ENCODE data around the gene EHMT1.
A peak's percentile ranks its signal among the peaks of the same experiment; 100 is the strongest.
"Not testable (repeated sequence)": the region's sequence is repeated elsewhere in the genome, so short reads cannot be mapped to it uniquely, and the experiment has no call there.

The EHMT1 gene

DNA sequence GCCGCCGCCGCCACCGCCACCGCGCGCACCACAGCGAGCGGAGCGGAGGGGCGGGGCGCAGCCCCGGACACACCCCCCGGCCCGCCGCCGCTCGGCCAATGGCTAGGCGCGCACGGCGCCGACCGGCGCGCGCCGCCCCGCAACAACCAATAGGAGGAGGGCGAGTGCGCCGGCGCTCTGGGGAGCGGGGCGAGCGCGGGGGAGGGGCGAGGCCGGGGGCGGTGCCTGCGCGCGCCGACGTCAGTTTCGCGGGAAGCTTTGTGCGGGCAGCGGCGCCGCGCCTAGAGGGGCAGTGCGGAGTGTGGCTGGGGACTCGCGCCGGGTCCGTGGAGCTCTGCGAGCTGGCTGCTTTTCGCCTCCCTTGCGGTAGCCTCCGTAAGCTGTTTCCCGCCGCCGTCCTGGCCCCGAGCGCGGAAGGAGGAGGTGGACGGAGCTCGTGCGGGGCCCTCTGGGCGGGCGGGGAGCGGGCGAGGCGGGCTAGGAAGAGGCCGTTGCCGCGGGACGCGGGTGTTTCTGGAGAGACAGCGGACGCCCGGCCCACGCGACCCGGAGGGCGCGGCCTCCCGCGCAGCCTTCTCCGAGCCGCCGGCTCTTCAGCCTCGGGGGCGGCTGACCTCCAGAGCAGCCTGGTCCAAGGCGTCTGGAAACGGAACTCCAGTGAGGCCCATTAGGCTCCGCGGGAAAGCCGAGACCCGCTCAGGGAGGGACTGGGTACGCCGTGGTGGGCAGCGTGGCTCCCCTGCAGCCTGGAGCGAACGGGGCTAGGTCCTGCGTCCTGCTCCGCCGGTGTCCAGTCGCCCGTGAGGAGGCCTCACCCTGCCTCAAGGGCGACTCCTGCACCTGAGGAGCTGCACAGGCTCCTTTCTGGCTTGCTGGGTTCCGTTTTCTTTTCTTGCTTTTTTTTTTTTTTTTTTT, 28.1 kb upstream of the EHMT1 start, which contains the start of gene ZMYND19:
TSS of gene ZMYND19 (minus strand) at position 44 of the 915 bp plus-strand sequence. CDS start 249 bp downstream, outside the sequence.
- DNase-seq = peak; percentile 90

DNA sequence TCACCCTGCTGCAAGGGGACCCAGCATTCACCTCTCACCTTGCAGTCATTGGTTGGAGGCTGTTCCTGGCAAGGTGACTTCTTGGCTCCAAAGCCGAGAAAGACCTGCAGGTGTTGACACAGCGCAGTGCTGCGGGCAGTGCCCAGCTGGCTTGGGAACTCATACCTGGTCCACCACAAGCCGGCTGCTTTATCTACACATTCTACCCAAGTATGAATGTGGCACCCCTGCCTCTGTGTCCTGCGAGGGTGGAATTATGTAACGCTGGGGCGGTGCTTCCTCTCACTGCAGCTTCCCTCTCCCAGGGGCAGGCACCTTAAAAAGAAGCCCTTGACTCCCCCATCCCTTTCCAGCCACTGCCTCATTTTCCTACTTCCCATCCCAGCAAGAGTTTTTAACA, 26.0 kb upstream of the EHMT1 start:
- DNase-seq = no peak

DNA sequence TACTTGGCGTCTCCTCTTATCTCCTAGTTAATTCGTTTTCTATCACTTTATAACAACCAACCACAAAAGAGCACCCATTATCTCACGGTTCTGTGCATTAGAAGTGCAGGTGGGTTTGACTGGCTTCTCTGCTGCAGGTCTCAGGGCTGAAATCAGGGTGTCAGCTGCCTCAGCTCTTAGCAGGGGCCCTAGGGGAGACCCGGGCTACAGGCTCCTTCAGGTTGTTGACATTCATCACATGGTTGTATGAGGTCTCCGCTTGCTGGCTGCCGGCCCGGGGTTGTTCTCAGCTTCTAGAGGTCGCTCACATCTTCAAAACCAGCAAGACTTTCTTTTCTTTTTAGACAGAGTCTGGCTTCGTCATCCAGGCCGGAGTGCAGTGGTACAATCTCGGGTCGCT, 25.6 kb upstream of the EHMT1 start:
- DNase-seq = no peak

DNA sequence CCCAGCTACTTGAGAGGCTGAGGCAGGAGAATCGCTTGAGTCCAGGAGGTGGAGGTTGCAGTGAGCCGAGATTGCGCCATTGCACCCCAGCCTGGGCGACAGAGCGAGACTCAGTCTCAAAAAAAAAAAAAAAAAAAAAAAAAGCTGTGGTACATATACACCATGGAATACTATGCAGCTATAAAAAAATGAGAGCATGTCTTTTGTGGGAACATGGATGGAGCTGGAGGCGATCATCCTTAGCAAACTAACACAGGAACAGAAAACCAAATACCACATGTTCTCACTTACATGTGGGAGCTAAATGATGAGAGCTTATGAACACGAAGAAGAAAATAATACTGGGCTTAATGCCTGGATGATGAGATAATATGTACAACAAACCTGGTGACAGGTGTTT, 22.2 kb upstream of the EHMT1 start:
- not testable (repeated sequence) for DNase-seq

DNA sequence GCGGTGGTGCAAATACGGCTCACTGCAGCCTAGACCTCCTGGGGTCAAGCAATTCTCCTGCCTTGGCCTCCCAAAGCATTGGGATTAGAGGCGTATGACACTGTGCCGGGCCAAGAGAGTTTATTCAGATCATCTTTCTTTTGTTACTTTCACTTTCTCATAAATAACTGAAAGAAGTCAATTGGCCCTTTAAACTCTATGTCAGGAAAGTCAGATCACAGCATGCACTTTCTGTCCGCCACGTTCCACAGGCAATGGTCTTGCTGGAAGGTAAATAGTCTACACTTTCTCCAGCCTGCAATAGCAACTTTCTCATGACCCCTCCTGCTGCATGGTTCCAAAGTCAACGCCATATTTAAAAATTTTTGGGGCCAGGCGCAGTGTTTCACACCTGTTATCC, 19.9 kb upstream of the EHMT1 start:
- no peak for DNase-seq

DNA sequence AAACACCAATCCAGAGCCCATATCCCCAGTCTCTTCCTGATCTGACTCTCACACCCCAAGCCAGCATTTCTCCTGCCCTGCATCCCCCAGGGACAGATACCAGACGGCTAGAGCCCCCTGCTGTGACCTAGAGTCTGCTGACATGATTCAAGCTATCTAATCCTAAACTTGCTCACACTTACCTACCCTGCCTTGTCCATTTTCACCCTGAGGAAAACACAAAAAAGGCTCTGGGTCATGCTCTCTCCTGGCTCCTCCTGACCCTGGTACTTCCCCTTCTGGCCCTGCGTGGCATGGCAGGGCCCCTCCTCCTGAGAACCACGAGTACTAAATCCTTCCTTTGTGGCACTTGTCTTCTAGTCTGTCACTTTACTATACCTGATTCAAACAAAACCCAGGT, 16.1 kb upstream of the EHMT1 start:
- no peak for DNase-seq

DNA sequence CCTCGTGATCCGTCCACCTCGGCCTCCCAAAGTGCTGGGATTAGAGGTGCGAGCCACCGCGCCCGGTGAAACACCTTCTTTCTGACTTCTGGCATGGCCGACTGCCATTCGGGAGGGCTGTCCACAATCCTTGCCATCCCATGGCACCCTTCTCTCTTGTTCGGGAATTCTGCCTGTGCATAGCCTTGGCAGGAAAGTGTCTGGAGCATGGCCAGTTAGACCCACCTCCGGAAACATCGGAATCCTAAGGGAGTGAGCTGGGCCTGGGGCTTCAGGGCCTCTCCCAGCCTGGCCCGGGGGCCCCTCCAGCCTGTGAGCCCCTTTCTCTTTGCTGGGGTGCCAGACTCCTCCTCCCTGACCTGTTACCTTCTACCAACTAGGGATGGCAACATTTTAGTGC, 14.9 kb upstream of the EHMT1 start:
- DNase-seq = no peak

DNA sequence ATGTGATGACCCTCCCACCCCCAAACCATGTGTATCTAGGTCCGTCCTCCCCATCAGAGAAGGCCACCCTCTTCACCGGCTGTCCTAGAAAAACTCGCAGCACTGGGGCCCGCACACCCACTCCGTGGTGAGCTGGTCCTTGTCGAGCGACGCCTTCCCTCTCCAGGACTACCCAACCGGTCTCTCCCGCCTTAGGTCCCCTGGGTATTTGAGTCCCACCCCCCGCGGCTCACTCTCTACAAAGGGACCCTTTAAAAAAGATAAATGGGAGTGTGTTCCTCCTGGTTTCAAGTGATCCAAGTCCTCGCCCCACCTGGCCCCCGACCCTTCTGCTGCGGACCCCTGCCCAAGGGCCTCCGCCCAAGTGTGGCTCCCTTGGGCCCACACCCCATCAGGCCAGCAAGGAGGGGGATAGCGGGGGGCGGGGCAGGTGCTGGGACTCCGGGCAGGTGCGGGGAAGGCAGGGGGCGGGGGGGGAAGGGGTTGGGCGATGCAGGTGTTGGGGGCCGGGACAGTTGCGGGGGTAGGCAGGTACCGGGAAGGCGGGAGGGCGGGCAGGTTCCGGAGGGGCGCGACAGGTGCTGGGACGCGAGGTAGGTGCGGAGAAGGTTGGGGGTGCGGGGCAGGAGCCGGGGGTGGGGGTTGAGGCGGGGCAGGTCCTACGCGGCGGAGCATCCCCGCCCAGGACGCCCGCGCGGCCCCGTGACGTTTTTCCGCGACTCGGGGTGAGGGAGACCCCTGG, 14.3 kb upstream of the EHMT1 start:
- no peak for DNase-seq

DNA sequence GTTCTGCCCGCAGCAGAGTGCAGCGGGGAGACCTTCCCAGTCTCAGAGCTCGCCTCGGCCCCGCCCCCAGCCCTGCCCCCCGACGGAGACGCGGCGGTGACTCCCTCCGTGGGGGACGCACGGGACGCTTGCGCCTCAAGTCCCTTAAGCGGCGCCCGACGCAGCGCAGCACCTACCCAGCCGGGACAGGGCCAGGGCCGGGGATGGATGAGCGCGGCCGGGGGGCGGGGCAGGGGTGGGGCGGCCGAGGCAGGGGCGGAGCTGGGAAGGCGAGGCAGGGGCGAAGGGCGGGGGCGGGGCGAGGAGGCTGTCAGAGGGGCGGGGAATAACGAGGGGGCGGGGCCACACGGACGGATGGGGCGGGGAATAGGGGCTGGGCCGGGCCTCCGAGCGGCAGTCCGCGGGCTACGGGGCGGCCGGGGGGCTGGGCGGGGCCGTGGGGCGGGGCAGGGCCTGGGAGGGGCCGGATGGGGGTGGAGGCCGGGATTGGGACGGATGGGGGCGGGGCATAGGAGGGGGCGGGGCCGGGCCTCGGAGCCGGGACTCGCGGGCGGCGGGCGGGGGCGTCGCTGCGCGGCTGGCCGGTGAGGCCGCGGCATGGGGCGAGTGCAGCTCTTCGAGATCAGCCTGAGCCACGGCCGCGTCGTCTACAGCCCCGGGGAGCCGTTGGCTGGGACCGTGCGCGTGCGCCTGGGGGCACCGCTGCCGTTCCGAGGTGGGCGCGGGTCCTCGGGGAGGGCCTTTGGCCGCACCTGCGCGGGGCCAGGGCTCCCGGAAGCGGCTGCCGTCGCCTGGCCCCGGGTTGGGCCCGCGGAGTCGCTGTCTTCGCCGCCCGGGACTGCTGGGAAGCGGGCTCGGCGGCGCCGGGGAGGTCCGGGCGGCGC, 13.4 kb upstream of the EHMT1 start, which contains the start of gene ARRDC1:
TSS of gene ARRDC1 (plus strand) at position 566 of the 884 bp plus-strand sequence. CDS start at position 598, 32 bp downstream.
- peak; percentile 95 for DNase-seq

DNA sequence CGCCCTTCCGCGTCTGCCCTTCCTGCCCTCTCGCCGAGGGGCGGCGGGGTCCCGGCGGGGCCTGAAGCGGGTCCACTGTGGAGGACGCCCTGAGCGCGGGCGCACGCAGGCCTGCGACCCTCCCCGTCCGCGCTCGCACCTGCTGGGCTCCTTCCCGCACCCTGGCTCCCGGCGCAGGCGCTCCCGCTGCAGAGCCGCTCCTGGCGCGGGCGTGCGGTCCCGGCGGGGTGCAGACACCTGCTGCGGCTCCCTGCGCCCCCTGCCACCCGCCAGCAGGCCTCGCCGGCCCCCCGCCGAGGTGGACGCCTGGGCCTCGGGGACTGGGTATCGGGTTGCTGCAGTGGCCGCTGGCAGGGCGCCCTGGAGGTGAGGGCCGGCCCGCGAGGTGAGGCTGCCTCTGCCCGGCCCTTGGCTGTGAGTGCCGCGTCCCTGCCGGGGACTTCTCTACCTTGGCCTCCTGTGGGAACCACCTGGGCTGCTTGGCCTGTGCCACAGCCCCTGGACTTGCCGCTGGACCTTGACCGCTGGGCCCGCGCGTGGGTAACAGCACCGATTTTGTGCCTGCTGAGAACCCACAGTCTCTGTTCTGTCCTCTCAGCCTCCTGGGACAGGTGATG, 12.7 kb upstream of the EHMT1 start:
- DNase-seq = peak; percentile 23

DNA sequence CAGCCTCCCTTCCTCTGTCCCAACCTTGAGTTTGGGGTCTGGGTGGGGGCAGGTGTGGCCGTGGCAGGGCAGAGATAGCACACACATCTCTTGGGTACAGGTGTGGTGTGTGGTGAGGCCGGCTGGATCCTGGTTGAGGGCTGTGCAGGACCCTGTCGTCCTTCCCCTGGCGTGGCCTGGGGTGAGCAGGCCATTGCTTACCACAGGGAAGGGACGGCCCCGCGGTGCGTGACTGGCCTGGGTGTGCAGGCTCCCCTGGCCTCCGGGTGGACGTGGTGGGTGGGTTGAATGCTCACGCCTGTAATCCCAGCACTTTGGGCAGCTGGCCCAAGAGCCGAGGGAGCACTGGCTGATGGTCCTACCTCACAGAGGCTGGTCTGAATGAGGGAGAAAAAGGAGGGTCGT, 12.1 kb upstream of the EHMT1 start:
- no peak for DNase-seq

DNA sequence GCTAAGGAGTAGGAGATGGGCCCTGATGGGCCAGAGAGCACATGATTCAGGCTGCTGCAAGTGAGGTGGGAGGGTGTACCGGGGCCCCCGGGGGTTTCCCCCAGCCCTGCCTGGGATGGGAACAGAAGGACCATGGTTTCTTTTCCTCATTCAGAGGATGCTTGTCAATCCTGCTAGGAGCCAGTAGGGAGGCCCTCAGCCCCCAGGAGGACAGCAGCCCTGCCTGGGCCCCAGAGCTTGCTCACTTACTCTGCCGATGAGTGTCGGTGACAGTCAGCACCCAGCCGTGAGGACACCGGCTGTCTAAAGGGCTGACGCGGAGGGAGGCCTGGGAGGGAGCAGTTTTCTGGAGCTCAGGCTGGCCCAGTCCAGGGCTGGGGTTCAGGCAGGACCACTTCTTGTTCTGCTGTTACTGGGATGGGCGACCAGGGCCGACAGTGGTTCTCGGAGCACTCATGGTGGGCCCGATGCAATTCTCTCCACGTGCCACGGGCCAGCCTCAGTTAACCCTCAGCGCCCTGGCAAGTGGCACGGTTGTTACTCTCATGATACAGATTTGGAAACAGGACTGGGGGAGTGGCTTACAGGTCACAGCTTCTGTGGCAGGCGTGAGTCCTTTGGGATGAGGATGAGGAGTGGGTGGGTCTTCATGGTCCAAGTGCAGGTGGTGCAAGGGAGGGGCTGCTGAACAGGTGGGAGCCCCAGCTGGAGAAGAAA, 11.5 kb upstream of the EHMT1 start:
- no peak for DNase-seq

DNA sequence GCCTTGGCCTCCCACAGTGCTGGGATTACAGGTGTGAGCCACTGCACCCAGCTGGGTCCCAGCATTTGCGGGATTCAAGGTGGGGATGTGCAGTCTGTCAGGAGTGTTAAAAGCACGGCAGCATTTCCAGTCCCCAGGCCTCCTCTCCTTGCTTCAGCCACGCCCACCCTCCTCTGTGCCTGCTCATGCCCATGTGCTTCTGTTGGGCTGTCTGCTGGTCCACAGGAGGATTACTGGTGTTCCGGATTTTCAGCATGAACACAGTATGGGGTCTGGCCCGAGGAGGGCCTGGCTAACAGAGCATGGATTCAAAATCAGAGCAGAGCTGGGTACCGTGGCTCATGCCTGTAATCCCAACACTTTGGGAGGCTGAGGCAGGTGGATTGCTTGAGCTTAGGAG, 7.9 kb upstream of the EHMT1 start:
- DNase-seq = no peak

DNA sequence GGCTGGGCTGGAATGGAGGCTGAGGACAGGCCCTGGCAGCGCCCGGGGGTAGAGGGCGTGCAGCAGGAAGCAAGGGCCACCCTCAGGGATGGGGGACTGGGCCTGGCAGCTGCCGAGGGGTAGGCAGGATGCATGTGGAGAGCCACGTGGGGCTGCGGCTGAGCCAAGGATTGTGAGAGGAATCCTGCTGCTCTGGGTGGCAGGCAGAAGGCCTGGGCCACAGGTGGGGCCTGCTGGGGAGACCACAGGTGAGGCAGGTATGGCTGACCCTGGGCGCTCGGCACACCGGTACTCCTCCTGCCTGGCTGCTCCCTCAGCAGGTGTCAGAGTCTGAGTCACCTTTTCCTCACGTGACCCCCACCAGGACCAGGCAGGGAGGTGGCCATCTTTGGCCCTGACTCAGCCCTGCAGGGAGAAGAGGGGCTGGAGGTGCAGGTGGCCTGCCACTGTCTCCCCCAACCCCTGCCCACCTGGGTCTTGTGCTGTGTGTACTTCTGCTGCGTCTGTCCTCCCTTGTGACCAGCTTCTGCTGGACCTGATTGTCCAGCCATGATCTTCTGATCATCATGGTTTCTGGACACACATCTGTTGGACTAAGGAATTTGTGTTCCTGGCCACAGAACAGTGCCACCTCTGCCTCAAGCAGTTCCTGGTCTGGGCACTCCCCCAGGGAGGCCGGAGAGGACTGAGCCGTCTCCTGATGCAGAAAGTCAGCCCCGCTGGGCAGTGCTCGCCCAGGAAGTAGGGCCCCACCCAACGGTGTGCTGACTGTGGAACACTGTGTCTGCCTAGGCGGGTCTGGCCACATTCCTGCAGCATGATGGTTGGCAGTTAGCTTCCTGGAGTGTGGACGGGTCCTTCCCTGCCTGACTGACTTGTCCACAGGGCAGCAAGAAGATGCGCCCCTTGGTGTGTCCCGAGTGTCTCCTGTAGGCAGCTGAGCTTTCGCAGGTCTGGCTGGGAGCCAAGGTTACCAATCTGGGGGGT, 6.9 kb upstream of the EHMT1 start:
- DNase-seq = peak; percentile 70

DNA sequence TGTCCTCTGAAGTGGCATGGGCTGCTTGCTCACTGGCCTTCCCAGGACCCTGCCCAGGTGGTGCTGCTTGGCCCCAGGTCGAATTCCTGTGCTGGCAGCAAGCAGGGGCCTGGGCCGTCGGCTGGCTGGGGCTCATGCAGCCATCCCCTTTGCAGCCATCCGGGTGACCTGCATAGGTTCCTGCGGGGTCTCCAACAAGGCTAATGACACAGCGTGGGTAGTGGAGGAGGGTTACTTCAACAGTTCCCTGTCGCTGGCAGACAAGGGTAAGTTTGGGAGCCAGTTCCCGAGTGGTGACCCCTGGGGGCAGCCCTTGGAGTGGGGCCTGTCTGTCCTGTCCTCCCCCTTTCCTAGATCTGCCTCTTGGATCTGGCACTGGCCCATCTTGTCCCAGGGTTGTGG, 6.1 kb upstream of the EHMT1 start:
- no peak for DNase-seq

DNA sequence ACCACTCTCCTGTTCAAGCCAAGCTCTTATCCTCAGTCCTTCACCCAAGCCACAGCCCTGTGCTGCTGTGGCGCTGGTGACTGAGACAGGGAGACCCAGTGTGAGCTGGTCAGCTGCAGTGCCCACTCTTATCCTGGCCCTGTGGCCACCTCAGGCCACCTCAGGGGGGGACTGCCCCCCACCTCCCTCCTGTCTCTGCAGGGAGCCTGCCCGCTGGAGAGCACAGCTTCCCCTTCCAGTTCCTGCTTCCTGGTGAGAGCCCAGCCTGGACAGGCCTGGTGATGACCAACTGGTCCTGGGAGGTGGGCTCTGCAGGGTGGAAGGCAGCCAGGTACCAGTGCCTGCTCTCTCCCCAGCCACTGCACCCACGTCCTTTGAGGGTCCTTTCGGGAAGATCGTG, 5.5 kb upstream of the EHMT1 start:
- no peak for DNase-seq

DNA sequence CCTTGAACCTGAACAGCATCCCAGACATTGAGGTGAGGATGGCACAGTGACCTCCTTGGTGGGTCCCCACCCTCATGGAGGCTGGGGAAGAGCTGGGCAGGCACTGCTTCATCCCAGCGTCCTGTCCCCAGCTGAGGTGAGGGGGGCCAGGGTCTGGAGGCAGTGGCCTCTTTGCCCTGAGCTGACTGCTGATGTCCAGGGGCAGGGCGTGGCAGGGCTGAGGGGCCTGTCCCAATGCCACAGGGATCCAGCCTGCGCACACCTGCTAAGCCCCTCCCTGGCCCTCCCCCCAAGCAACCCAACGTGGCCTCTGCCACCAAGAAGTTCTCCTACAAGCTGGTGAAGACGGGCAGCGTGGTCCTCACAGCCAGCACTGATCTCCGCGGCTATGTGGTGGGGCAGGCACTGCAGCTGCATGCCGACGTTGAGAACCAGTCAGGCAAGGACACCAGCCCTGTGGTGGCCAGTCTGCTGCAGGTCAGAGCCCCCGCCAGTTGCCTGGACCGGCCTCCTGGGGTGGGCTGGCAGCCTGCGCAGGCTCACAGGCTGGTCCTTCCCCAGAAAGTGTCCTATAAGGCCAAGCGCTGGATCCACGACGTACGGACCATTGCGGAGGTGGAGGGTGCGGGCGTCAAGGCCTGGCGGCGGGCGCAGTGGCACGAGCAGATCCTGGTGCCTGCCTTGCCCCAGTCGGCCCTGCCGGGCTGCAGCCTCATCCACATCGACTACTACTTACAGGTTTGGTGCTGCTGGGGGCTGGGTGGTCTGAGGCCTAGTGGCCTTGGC, 4.9 kb upstream of the EHMT1 start:
- no peak for DNase-seq

DNA sequence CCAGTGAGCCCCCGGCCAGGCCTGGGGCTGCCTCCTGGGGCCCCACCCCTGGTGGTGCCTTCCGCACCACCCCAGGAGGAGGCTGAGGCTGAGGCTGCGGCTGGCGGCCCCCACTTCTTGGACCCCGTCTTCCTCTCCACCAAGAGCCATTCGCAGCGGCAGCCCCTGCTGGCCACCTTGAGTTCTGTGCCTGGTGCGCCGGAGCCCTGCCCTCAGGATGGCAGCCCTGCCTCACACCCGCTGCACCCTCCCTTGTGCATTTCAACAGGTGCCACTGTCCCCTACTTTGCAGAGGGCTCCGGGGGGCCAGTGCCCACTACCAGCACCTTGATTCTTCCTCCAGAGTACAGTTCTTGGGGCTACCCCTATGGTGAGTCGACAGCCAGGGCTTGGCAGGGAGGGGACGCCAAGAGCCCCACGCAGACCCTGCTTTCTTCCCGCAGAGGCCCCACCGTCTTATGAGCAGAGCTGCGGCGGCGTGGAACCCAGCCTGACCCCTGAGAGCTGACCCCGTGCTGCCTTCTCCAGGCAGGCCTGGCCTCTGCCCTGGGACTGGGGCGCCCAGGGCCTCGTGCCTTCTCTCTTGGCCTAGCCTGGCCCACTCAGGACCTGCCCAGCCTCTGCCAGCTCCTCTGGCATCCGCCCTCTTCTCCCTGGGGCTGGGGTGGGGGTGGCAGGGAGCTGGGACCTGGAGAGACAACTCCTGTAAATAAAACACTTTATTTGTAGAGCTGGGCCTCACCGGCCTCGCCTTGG, 4.0 kb upstream of the EHMT1 start:
- no peak for DNase-seq

DNA sequence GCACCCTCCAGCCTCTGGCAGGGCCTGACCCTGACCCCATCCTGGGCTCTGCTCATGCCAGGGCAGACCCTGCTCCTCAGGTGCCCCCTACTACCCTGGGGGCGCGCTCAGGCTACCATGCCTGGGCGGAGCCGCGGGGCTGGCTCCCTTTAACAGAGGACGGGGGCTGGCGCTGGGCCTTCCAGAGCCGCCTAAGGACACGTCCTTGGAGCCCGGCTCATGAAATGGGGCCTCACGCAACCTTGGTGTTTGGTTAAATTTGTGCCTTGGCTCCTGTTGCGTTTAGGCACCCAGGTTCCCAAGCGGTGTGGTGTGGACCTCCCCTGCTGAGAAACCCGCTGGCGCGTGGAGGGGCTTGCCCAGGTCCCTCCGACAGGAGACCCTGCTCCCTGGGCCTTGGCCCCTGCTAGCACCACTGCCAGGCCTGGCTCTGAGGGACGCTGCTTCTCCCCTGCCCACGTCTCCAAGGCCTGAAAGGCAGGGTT, 3.4 kb upstream of the EHMT1 start:
- no peak for DNase-seq
